ENCODE measurements around the gene DCAF11. TPM values are rescaled to one million over a fixed set of nuclear protein-coding genes. Genes with fewer than 3 reads are reported as not detected.
A peak's percentile ranks its signal among the peaks of the same experiment; 100 is the strongest.

Gene DCAF11
- total and polyA plus RNA-seq, 4 donors: 26.4 to 153 (median 64.2) TPM

DNA sequence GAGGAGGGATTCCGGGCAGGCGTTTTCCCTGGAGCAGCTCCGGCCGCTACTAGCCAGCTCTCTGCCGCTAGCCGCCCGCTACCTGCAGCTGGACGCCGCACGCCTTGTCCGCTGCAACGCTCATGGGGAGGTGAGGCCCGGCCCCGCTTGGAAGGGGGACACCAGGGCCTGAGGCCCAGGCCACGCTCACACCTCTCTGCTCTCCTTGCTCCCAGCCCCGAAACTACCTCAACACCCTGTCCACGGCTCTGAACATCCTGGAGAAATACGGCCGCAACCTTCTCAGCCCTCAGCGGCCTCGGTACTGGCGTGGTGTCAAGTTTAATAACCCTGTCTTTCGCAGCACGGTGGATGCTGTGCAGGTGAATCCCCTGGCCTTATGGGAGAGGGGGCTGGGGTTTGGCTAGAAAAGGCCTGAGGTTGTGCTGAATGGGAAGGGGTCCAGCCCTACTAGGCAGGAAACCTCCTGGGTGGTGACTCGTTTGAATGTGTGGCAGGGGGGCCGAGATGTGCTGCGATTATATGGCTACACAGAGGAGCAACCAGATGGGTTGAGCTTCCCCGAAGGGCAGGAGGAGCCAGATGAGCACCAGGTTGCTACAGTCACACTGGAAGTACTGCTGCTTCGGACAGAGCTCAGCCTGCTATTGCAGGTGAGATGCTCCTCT, 33.3 kb downstream of the DCAF11 start:
- Histone ChIP-seq H3K27ac (ENCODE audit: low read depth in 1 of 2, low read length in 1 of 2) (peak overlapping the region; percentile 89 to 90), H3K9me3 (ENCODE audit: control insufficient read depth in 4 of 4, insufficient read depth in 3 of 4, low read length in 3 of 4) (no peaks in the 10 kb centered on the region), H3K4me1 (ENCODE audit: control insufficient read depth in 5 of 5, insufficient read depth in 5 of 5, low read length in 5 of 5) (peaks cover 8 to 20% (median 12%) of the 10 kb centered on the region in 5 donors), H3K36me3 (ENCODE audit: control insufficient read depth in 4 of 4, insufficient read depth in 4 of 4, low read length in 4 of 4) (peaks cover 11 to 47% (median 36%) of the 10 kb centered on the region in 4 donors), H3K9ac (ENCODE audit: insufficient read depth in 1 of 2, low read length in 2 of 2) (peak overlapping the region in 1 of 2 donors; percentile 82), H3K27me3 (ENCODE audit: control insufficient read depth in 3 of 3, insufficient read depth in 3 of 3, low read length in 2 of 3) (no peaks in the 10 kb centered on the region), H3K4me3 (peak overlapping the region; percentile 94)
- TF ChIP-seq, protein P1, sequence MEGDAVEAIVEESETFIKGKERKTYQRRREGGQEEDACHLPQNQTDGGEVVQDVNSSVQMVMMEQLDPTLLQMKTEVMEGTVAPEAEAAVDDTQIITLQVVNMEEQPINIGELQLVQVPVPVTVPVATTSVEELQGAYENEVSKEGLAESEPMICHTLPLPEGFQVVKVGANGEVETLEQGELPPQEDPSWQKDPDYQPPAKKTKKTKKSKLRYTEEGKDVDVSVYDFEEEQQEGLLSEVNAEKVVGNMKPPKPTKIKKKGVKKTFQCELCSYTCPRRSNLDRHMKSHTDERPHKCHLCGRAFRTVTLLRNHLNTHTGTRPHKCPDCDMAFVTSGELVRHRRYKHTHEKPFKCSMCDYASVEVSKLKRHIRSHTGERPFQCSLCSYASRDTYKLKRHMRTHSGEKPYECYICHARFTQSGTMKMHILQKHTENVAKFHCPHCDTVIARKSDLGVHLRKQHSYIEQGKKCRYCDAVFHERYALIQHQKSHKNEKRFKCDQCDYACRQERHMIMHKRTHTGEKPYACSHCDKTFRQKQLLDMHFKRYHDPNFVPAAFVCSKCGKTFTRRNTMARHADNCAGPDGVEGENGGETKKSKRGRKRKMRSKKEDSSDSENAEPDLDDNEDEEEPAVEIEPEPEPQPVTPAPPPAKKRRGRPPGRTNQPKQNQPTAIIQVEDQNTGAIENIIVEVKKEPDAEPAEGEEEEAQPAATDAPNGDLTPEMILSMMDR (IDR thresholded peaks at IDR 0.05; ENCODE audit: control extremely low read depth, extremely low read depth): no peak
- DNase-seq (no peak), ATAC-seq (ENCODE audit: insufficient read depth, low FRiP score) (no peak)
- 6 to 9% methylated on average over 29 of the region's 29 CpGs for WGBS, 2 donors

DNA sequence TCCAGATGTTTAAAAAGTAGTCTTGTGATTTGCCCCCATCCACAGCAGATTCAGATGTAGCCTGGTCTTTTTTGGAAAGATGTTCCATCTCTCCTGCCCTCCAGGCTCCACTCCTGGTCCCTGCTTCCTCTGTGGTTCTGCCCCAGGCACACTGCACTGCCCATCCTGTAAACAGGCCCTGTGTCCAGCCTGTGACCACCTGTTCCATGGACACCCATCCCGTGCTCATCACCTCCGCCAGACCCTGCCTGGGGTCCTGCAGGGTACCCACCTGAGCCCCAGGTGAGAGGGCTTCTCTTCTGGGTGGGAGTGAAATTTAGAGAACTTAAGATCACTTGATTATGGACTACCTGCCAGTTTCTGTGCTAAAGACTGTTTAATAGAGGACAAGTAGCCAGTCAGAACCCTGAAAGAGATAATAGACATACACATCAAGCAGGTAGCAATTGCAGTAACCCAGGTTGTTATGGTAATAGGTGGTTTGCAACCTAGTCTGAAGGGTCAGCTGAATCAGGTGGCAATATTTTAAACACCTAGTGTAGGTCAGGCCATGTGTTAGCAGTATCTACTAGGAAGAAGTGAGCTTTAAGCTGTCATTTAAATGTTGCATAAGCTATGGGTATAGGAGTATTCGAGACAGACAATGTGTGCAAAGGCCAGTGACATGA, 34.9 kb downstream of the DCAF11 start:
- Histone ChIP-seq H3K27ac (ENCODE audit: low read depth in 1 of 2, low read length in 1 of 2) (no peak overlapping the region), H3K27me3 (ENCODE audit: control insufficient read depth in 3 of 3, insufficient read depth in 3 of 3, low read length in 2 of 3) (no peaks in the 10 kb centered on the region), H3K4me3 (no peak overlapping the region), H3K4me1 (ENCODE audit: control insufficient read depth in 5 of 5, insufficient read depth in 5 of 5, low read length in 5 of 5) (peaks cover 8 to 20% (median 12%) of the 10 kb centered on the region in 5 donors), H3K9ac (ENCODE audit: insufficient read depth in 1 of 2, low read length in 2 of 2) (no peak overlapping the region), H3K36me3 (ENCODE audit: control insufficient read depth in 4 of 4, insufficient read depth in 4 of 4, low read length in 4 of 4) (peaks cover 11 to 37% (median 26%) of the 10 kb centered on the region in 4 donors), H3K9me3 (ENCODE audit: control insufficient read depth in 4 of 4, insufficient read depth in 3 of 4, low read length in 3 of 4) (no peaks in the 10 kb centered on the region)
- TF ChIP-seq, protein P1 (IDR thresholded peaks at IDR 0.05; ENCODE audit: control extremely low read depth, extremely low read depth): no peak
- ATAC-seq (ENCODE audit: insufficient read depth, low FRiP score) (no peak), DNase-seq (no peak)
- 92 to 98% methylated on average over 3 of the region's 3 CpGs for WGBS, 2 donors

DNA sequence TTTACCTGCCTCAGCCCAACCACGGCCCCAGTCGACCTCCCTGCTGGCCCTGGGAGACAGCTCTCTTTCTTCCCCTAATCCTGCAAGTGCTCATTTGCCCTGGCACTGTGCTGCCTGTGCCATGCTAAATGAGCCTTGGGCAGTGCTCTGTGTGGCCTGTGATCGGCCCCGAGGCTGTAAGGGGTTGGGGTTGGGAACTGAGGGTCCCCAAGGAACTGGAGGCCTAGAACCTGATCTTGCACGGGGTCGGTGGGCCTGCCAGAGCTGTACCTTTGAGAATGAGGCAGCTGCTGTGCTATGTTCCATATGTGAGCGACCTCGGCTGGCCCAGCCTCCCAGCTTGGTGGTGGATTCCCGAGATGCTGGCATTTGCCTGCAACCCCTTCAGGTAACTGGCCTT, 35.5 kb downstream of the DCAF11 start:
- no peak for ATAC-seq (ENCODE audit: insufficient read depth, low FRiP score)
- no peak overlapping the region for H3K9ac ChIP-seq (ENCODE audit: insufficient read depth in 1 of 2, low read length in 2 of 2)
- peaks cover 17 to 36% (median 27%) of the 10 kb centered on the region in 4 donors for H3K36me3 ChIP-seq (ENCODE audit: control insufficient read depth in 4 of 4, insufficient read depth in 4 of 4, low read length in 4 of 4)
- DNase-seq: no peak
- H3K4me1 ChIP-seq (ENCODE audit: control insufficient read depth in 5 of 5, insufficient read depth in 5 of 5, low read length in 5 of 5): peaks cover 8 to 20% (median 12%) of the 10 kb centered on the region in 5 donors
- no peaks in the 10 kb centered on the region for H3K27me3 ChIP-seq (ENCODE audit: control insufficient read depth in 3 of 3, insufficient read depth in 3 of 3, low read length in 2 of 3)
- H3K9me3 ChIP-seq (ENCODE audit: control insufficient read depth in 4 of 4, insufficient read depth in 3 of 4, low read length in 3 of 4): no peaks in the 10 kb centered on the region
- 94 to 96% methylated on average over 9 of the region's 9 CpGs for WGBS, 2 donors
- no peak overlapping the region for H3K4me3 ChIP-seq
- TF ChIP-seq, protein P1 (IDR thresholded peaks at IDR 0.05; ENCODE audit: control extremely low read depth, extremely low read depth): no peak
- H3K27ac ChIP-seq (ENCODE audit: low read depth in 1 of 2, low read length in 1 of 2): no peak overlapping the region
